MM.1S (cell line): Measurements from ENCODE around the gene C4orf51.

Source experiments
- DNase-seq: peaks from one replicate; pipeline ENCODE4 v3.0.0-alpha.2; 2015
- H2AFZ ChIP-seq: fragments of 300-600 bp; sonication (generic); 2 replicates; pipeline ENCODE4 v1.6.0; 2016; ENCODE audit warnings: antibody characterized with exemption, low read length
- H3F3A ChIP-seq: fragments of 300-600 bp; sonication (generic); 2 replicates; pipeline ENCODE4 v1.6.1; 2016; ENCODE audit warnings: mild to moderate bottlenecking, antibody characterized with exemption, low read length, moderate library complexity, mixed read lengths; ENCODE audit not compliant: insufficient read depth
- H3K27ac ChIP-seq: fragments of 300-600 bp; sonication (generic); 2 replicates; pipeline ENCODE4 v1.5.1; 2016; ENCODE audit warnings: mild to moderate bottlenecking, low read length
- H3K27me3 ChIP-seq: fragments of 300-600 bp; sonication (generic); replicated peaks from 2 replicates; pipeline ENCODE4 v1.6.0; 2016; ENCODE audit warnings: low read length; ENCODE audit not compliant: insufficient read depth
- H3K36me3 ChIP-seq: fragments of 300-600 bp; sonication (generic); replicated peaks from 2 replicates; pipeline ENCODE4 v1.6.1; 2016; ENCODE audit warnings: mild to moderate bottlenecking, low read length, mixed read lengths; ENCODE audit not compliant: insufficient read depth
- H3K4me1 ChIP-seq: fragments of 300-600 bp; sonication (generic); 2 replicates; pipeline ENCODE4 v1.6.1; 2016; ENCODE audit warnings: low read length, mixed read lengths
- H3K4me2 ChIP-seq: fragments of 300-600 bp; sonication (generic); 2 replicates; pipeline ENCODE4 v1.6.0; 2016; ENCODE audit warnings: low read depth, low read length
- H3K4me3 ChIP-seq: fragments of 300-600 bp; sonication (generic); 2 replicates; pipeline ENCODE4 v1.5.1; 2016; ENCODE audit warnings: low read length, mixed read lengths
- H3K79me2 ChIP-seq: fragments of 300-600 bp; sonication (generic); 2 replicates; pipeline ENCODE4 v1.6.1; 2016; ENCODE audit warnings: mixed run types, low read length, mixed read lengths
- H3K9ac ChIP-seq: fragments of 300-600 bp; sonication (generic); 2 replicates; pipeline ENCODE4 v1.6.1; 2016; ENCODE audit warnings: low read length, mixed read lengths
- H3K9me2 ChIP-seq: fragments of 300-600 bp; sonication (generic); replicated peaks from 2 replicates; pipeline ENCODE4 v1.6.1; 2016; ENCODE audit warnings: mild to moderate bottlenecking, low read length, mixed read lengths; ENCODE audit not compliant: insufficient read depth
- H3K9me3 ChIP-seq: fragments of 300-600 bp; sonication (generic); replicated peaks from 2 replicates; pipeline ENCODE4 v1.6.1; 2016; ENCODE audit warnings: mild to moderate bottlenecking, low read length, mixed read lengths; ENCODE audit not compliant: insufficient read depth
- H4K20me1 ChIP-seq: fragments of 300-600 bp; sonication (generic); 2 replicates; pipeline ENCODE4 v1.6.1; 2016; ENCODE audit warnings: mild to moderate bottlenecking, low read length, moderate library complexity, mixed read lengths; ENCODE audit not compliant: insufficient read depth
- EZH2 ChIP-seq: fragments of 300-600 bp; sonication (generic); optimal IDR thresholded peaks from 2 replicates; pipeline ENCODE3; 2017; ENCODE audit warnings: low read depth, mild to moderate bottlenecking, antibody characterized with exemption, low read length, mixed read lengths
- EZH2phosphoT487 ChIP-seq: fragments of 300-600 bp; sonication (generic); IDR thresholded peaks from 2 replicates; pipeline ENCODE4 v1.6.1; 2018; ENCODE audit warnings: antibody characterized with exemption, low read length
- TF ChIP-seq, protein P1 (sequence below): fragments of 300-600 bp; sonication (generic); IDR thresholded peaks from 2 replicates; pipeline ENCODE4 v1.5.1; 2016; ENCODE audit warnings: antibody characterized with exemption, low read length, mixed read lengths

C4orf51 gene

DNA sequence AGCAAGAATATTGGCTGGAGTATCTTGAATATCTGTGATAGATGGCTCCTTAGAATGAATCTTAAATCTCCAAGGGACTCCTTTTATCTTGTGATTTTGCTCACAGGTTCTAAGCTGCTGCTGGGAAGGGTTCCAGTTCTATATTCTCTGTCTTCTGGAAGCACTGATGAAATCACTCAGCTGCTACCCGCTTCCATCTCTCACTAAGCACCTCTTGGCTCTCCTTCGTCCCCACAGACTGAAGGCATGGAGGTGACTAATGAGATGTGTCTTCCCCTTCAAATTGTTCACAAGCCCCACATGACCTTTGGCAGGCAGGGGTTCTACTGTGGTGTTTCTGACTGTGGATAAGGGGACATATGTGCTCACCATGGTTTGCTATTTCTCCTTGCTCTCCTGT is 75.9 kb downstream of the C4orf51 start:
- Histone ChIP-seq H3K9me2 (no peaks in the 10 kb centered on the region), H3F3A (no peaks in the 10 kb centered on the region), H3K79me2 (no peaks in the 10 kb centered on the region), H3K36me3 (no peaks in the 10 kb centered on the region), H3K4me2 (no peak overlapping the region), H3K4me1 (no peaks in the 10 kb centered on the region), H3K27me3 (no peaks in the 10 kb centered on the region), H4K20me1 (no peaks in the 10 kb centered on the region), H3K9me3 (no peaks in the 10 kb centered on the region), H3K9ac (no peak overlapping the region), H3K4me3 (no peak overlapping the region), H3K27ac (no peak overlapping the region), H2AFZ (no peak overlapping the region)
- TF ChIP-seq EZH2phosphoT487 (no peak), EZH2 (no peak)
- DNase-seq = no peak

DNA sequence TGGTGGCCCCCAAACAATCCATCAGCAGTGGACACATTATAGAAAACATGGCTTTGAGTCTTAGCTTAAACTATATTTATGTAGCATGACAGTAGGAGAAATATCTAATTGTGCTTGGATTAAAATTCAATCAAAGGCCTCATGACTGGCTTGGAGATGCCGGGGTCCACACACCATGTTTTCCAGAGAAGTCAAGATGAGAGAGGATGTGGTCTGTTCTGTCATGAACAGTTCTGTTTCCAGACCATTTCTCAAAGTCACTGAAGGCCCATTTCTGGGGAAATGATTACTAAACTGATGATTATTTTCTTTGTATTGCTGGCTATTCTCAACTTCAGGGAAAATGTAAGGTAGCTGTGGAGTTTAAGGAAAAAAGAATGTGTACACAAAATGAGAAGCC is 76.3 kb downstream of the C4orf51 start:
- Histone ChIP-seq H2AFZ (no peak overlapping the region), H3K27ac (no peak overlapping the region), H3K9ac (no peak overlapping the region), H3K9me3 (no peaks in the 10 kb centered on the region), H3K79me2 (no peaks in the 10 kb centered on the region), H4K20me1 (no peaks in the 10 kb centered on the region), H3K36me3 (no peaks in the 10 kb centered on the region), H3K4me2 (no peak overlapping the region), H3K27me3 (no peaks in the 10 kb centered on the region), H3K4me1 (no peaks in the 10 kb centered on the region), H3K4me3 (no peak overlapping the region), H3K9me2 (no peaks in the 10 kb centered on the region), H3F3A (no peaks in the 10 kb centered on the region)
- no peak for DNase-seq
- TF ChIP-seq, protein P1, sequence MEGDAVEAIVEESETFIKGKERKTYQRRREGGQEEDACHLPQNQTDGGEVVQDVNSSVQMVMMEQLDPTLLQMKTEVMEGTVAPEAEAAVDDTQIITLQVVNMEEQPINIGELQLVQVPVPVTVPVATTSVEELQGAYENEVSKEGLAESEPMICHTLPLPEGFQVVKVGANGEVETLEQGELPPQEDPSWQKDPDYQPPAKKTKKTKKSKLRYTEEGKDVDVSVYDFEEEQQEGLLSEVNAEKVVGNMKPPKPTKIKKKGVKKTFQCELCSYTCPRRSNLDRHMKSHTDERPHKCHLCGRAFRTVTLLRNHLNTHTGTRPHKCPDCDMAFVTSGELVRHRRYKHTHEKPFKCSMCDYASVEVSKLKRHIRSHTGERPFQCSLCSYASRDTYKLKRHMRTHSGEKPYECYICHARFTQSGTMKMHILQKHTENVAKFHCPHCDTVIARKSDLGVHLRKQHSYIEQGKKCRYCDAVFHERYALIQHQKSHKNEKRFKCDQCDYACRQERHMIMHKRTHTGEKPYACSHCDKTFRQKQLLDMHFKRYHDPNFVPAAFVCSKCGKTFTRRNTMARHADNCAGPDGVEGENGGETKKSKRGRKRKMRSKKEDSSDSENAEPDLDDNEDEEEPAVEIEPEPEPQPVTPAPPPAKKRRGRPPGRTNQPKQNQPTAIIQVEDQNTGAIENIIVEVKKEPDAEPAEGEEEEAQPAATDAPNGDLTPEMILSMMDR = no peak
- no peak for TF ChIP-seq EZH2
- no peak for TF ChIP-seq EZH2phosphoT487

DNA sequence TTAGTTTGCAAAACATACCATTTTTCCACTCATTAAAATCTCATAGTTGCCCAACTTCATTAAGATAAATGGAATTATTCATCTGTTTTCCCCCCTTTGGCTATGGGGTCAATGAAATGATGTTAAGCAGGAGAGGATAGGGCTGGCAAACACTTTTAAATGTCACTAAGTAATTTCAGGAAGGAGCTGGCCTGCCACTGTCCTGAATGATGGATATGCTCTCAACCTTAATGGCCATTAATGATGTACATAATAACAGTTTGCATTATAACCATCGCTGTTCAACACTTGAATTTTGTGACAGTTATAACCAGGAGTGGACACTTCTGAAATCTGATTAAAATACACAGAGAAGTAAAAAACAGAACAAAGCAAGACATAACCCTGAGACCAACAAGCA is 77.2 kb downstream of the C4orf51 start:
- no peak overlapping the region for H3K4me3 ChIP-seq
- no peaks in the 10 kb centered on the region for H3K9me2 ChIP-seq
- no peak overlapping the region for H3K27ac ChIP-seq
- no peak overlapping the region for H3K9ac ChIP-seq
- no peaks in the 10 kb centered on the region for H3K79me2 ChIP-seq
- H3K9me3 ChIP-seq = no peaks in the 10 kb centered on the region
- H3K4me1 ChIP-seq = no peaks in the 10 kb centered on the region
- no peaks in the 10 kb centered on the region for H4K20me1 ChIP-seq
- H3K36me3 ChIP-seq = no peaks in the 10 kb centered on the region
- no peak overlapping the region for H2AFZ ChIP-seq
- H3K27me3 ChIP-seq = no peaks in the 10 kb centered on the region
- DNase-seq = no peak
- H3F3A ChIP-seq = no peaks in the 10 kb centered on the region
- TF ChIP-seq, protein P1 = no peak
- TF ChIP-seq EZH2phosphoT487 = no peak
- no peak for TF ChIP-seq EZH2
- no peak overlapping the region for H3K4me2 ChIP-seq

DNA sequence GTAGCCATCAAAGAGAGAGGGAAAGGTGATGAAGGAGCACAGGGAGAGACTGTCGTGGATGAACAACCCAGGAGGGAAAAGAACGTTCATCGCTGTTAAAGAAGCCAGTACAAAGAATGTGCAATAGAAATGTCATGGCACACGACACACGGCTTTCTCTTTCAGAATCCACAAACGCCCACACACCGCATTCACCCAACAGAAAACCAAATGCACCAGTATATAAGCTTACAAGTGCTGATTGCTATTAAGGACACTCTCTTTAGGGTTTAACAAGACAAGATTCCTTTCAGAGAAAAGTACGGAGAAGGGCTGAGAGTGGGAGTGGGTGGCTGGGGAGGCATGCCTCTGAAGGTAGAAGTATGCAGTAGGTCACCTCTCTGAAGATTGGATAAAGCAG is 80.2 kb downstream of the C4orf51 start:
- H3K9ac ChIP-seq = no peak overlapping the region
- no peaks in the 10 kb centered on the region for H3K9me3 ChIP-seq
- no peaks in the 10 kb centered on the region for H3F3A ChIP-seq
- no peaks in the 10 kb centered on the region for H3K36me3 ChIP-seq
- H2AFZ ChIP-seq = no peak overlapping the region
- H3K27me3 ChIP-seq = no peaks in the 10 kb centered on the region
- TF ChIP-seq, protein P1 = no peak
- TF ChIP-seq EZH2phosphoT487 = no peak
- no peak overlapping the region for H3K4me2 ChIP-seq
- H3K4me3 ChIP-seq = no peak overlapping the region
- H4K20me1 ChIP-seq = no peaks in the 10 kb centered on the region
- H3K27ac ChIP-seq = no peak overlapping the region
- no peak for DNase-seq
- no peaks in the 10 kb centered on the region for H3K9me2 ChIP-seq
- H3K4me1 ChIP-seq = no peaks in the 10 kb centered on the region
- no peaks in the 10 kb centered on the region for H3K79me2 ChIP-seq
